ENCODE data around the gene HAUS7.

DNA sequence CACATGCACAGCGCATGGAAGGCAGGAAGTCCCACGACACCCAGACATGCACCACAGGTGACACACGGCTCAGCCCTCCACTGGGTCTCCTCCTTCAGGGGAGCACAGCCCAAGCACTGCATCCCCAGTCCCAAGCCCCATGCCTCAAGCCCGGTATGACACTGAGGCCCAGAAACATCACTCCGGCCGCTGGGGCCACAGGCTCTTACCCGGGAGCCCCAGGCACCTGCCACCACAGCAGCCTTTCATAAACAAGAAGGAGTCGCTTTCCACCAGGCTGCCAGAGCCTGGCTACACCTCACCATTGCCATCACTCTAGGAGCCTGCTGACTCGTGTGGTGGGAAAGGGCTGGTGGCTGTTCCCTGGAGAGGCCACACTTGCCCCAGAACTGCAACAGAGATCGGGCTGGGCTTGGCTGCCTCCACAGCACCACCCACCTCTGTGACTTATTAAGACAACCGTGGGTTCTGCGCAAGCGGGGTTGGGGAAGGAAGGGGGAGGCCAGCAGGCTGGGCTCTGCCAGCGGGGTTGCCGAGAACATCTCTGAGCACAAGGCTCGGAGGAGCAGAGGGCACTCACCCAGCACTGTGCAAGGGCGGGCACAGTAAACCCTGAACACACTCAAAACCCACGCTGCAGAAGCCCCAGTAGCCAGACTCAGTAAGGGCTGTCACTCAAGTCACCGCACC, 4.5 kb downstream of the HAUS7 start:
- TF ChIP-seq EZH2 (IDR thresholded peaks at IDR 0.05; ENCODE audit: insufficient read depth, poor library complexity, severe bottlenecking), result no peak
- no peak for TF ChIP-seq EZH2phosphoT487 (IDR thresholded peaks at IDR 0.05; ENCODE audit: insufficient read depth, low read depth)
